ENCODE measurements around the gene CTXN1.

The CTXN1 gene

DNA sequence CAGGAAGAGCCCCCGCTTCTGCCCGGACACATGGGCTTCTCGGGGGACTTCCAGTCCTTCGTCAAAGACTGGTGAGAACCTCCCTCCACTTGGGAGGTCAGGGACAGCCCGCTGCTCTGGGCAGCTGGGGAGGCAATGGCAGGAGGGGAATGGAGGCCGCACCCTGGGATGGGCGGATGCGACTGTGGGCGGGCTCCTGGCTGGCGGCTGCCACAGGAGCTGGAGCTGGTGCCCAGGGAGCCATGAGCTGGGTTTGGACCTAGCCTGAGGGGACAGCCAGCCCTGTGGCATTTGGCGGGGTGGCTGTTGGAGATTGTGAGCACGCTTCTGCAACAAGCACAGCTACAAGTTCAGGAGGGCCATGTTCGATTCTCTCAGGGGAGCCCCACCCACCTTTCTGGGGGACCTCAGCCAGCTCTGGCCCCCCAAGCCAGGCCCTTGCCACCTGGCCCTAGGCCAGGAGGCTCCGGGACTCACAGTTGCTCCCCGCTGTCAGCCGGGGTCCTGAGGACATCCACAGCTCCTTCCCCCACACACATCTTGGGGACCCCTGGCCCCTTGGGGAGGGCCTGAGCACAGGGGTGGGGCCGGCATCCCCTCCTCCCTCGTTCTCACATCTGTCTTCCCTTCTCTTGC, 14.3 kb downstream of the CTXN1 start:
- no peak overlapping the region for H3K4me3 ChIP-seq (ENCODE audit: low read length)
- no peak for DNase-seq (ENCODE audit: low read depth)
- TF ChIP-seq, protein P1, sequence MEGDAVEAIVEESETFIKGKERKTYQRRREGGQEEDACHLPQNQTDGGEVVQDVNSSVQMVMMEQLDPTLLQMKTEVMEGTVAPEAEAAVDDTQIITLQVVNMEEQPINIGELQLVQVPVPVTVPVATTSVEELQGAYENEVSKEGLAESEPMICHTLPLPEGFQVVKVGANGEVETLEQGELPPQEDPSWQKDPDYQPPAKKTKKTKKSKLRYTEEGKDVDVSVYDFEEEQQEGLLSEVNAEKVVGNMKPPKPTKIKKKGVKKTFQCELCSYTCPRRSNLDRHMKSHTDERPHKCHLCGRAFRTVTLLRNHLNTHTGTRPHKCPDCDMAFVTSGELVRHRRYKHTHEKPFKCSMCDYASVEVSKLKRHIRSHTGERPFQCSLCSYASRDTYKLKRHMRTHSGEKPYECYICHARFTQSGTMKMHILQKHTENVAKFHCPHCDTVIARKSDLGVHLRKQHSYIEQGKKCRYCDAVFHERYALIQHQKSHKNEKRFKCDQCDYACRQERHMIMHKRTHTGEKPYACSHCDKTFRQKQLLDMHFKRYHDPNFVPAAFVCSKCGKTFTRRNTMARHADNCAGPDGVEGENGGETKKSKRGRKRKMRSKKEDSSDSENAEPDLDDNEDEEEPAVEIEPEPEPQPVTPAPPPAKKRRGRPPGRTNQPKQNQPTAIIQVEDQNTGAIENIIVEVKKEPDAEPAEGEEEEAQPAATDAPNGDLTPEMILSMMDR (conservative IDR thresholded peaks at IDR 0.05; ENCODE audit: low read depth, low read length), result no peak

DNA sequence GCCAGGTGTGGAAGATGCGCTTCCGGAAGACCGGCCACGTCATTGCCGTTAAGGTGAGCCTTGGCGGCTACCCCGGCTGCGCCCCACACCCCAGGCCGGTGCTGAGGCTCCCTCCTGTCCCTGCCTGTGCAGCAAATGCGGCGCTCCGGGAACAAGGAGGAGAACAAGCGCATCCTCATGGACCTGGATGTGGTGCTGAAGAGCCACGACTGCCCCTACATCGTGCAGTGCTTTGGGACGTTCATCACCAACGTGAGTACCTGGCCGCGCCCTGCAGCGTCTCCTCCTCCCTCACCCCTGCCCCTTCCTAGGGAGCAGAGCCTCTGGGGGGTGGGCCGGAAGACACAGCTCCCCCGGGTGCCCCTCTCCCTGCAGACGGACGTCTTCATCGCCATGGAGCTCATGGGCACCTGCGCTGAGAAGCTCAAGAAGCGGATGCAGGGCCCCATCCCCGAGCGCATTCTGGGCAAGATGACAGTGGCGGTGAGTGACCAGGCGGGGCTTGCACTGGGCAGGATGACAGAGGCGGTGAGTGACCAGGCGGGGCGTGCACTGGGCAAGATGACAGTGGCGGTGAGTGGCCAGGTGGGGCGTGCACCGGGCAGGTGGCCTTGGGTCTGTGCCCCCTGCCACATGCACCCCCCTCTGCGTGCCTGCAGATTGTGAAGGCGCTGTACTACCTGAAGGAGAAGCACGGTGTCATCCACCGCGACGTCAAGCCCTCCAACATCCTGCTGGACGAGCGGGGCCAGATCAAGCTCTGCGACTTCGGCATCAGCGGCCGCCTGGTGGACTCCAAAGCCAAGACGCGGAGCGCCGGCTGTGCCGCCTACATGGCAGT, 15.4 kb downstream of the CTXN1 start:
- no peak for DNase-seq (ENCODE audit: low read depth)
- TF ChIP-seq, protein P1 (conservative IDR thresholded peaks at IDR 0.05; ENCODE audit: low read depth, low read length), result no peak
- H3K4me3 ChIP-seq (ENCODE audit: low read length), result no peak overlapping the region

DNA sequence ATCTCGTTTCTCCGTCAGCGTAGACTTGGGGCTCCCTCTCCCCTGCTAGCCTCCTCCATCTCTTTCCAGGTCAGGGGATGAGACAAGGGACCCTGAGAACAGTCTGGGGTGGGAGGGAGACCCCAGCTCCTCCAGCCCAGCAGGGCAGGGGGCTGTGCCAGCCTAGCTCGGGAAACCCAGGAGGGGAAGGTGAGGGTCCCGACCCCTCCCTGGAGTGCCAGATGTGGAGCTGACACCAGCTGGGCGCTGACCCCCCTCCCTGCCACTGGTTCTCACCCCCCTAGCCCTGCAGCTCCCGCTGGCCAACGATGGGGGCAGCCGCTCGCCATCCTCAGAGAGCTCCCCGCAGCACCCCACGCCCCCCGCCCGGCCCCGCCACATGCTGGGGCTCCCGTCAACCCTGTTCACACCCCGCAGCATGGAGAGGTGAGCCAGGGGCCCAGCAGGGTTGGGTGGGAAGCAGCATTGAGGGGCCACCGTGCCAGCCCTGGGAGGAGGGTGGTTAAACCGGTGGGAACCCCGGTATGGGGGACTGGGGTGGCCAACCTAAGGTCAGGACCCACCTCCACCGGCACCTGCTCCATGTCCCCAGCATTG, 16.4 kb downstream of the CTXN1 start:
- TF ChIP-seq, protein P1 (conservative IDR thresholded peaks at IDR 0.05; ENCODE audit: low read depth, low read length), result no peak
- DNase-seq (ENCODE audit: low read depth), result no peak
- H3K4me3 ChIP-seq (ENCODE audit: low read length), result no peak overlapping the region

DNA sequence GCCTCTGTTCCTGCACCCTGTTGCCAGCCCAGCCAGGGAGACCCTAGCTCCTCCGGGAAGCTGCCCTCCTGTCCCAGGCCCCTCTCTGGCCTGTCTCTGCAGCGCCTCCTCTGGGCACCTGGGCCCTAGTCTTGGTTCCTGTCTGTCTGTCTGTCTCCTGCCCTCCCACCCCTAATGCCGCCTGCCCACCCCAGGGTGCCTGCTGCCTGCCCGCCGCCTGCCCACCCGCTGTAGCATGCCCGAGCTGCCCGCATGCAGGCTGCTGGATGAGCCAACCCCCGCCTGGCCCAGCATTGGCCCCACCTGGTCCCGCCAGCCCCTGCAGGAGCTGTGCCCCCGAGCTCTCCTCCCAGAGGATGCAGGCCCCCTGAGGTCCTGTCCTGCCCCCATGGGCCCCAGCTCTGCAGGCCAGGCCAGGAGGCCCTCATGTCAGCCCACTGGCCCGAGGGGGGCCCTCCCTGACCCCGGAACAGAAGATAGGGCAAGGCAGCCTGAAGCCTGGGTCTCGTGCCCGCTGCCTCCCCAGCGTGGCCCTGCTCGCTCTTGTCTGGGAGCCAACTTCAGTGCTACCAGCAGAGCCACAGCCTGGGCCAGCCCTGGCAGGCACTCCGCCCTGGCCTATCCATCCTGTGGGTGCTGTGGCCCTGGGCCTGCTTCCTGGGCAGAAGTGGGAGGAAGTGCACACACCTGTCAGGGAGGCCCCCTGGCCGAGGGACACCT, 17.0 kb downstream of the CTXN1 start:
- TF ChIP-seq, protein P1 (conservative IDR thresholded peaks at IDR 0.05; ENCODE audit: low read depth, low read length), result no peak
- DNase-seq (ENCODE audit: low read depth), result no peak
- no peak overlapping the region for H3K4me3 ChIP-seq (ENCODE audit: low read length)

DNA sequence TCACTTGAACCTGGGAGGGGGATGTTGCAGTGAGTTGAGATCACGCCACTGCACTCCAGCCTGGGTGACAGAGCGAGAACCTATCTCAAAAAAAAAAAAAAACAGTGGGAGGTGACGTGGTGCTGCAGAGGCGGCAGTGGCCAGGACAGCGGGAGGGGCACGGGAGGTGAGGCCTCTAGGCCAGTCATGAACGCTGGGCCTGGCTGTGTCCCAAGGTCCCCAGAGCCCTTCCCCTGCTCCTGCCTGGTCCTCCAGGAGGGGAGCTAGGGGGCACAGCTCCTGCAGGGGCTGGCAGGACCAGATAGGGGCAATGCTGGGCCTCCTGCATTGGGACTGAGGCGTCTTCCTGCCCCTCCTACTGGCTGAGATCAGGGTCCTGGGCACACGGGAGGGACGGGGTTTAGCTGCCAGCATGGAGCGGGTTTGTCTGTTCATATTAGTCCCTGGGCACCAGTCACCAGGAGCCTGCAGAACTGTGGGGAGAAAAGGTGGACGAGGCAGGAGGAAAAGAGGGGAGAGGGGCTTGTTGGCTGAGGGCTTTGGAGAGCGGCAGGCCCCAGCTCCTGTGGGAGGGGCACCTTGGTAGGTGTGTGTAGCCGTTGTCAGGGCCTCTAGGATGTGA, 17.7 kb downstream of the CTXN1 start:
- no peak for DNase-seq (ENCODE audit: low read depth)
- TF ChIP-seq, protein P1 (conservative IDR thresholded peaks at IDR 0.05; ENCODE audit: low read depth, low read length), result no peak
- H3K4me3 ChIP-seq (ENCODE audit: low read length), result no peak overlapping the region

DNA sequence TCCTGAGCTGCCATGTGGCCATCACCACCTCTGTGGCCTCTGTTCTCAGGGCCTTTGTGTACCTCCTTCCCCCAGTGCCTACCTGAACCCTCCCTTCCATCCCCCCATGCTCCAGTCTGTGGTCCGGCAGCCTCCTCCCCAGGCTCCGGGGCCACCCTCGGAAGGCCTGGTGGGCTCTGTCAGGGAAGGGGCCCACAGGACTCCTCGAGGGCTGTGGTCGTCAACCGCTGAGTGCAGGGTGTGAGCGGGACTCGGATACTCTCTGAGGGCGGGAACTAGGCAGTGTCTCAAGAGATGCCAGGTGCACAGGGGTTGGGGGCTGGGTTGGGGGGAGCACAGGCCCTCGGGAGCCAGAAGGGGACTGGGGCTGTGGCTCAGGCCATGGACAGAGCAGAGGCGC, 18.4 kb downstream of the CTXN1 start:
- H3K4me3 ChIP-seq (ENCODE audit: low read length), result no peak overlapping the region
- DNase-seq (ENCODE audit: low read depth), result no peak
- TF ChIP-seq, protein P1 (conservative IDR thresholded peaks at IDR 0.05; ENCODE audit: low read depth, low read length), result no peak
